GM21390 (cell line): ENCODE results near the gene COL11A2.

ENCODE experiments used
- ATAC-seq: cut with Tn5 transposase; IDR thresholded peaks from one replicate; pipeline ENCODE4 v1.9.1; 2021; ENCODE audit not compliant: unreplicated experiment

The COL11A2 gene

GRCh38 chr6:33172688-33173534 is 19.4 kb downstream of the COL11A2 start:
- ATAC-seq, result no peak

GRCh38 chr6:33171880-33172687 is 20.2 kb downstream of the COL11A2 start:
- no peak for ATAC-seq

GRCh38 chr6:33171016-33171879 is 21.0 kb downstream of the COL11A2 start:
- no peak for ATAC-seq

- no peak for ATAC-seq
Measured at GRCh38 chr6:33170176-33171015, 21.9 kb downstream of the COL11A2 start.

GRCh38 chr6:33169291-33170175 is 22.7 kb downstream of the COL11A2 start:
- no peak for ATAC-seq

GRCh38 chr6:33168639-33169038 is 23.6 kb downstream of the COL11A2 start:
- no peak for ATAC-seq

- no peak for ATAC-seq
Measured at GRCh38 chr6:33168284-33168601, 24.0 kb downstream of the COL11A2 start.

GRCh38 chr6:33167374-33168283 is 24.6 kb downstream of the COL11A2 start:
- no peak for ATAC-seq

- ATAC-seq, result no peak
Measured at GRCh38 chr6:33166811-33167210, 25.5 kb downstream of the COL11A2 start.

- ATAC-seq, result no peak
Measured at GRCh38 chr6:33166363-33166762, 25.9 kb downstream of the COL11A2 start.

GRCh38 chr6:33165581-33166258 is 26.5 kb downstream of the COL11A2 start:
- no peak for ATAC-seq

GRCh38 chr6:33164665-33165373 is 27.4 kb downstream of the COL11A2 start:
- no peak for ATAC-seq

GRCh38 chr6:33164176-33164575 is 28.1 kb downstream of the COL11A2 start:
- ATAC-seq, result no peak

- no peak for ATAC-seq
Measured at GRCh38 chr6:33163540-33163939, 28.7 kb downstream of the COL11A2 start.

GRCh38 chr6:33161354-33162331 is 30.6 kb downstream of the COL11A2 start:
- ATAC-seq, result no peak

GRCh38 chr6:33160728-33161344 is 31.4 kb downstream of the COL11A2 start:
- no peak for ATAC-seq
